Testis (tissue), 3 donors: ENCODE results near the gene NCKAP5. TPM values are rescaled to one million over a fixed set of nuclear protein-coding genes. Genes with fewer than 3 reads are reported as not detected.

Experiments used
- DNase-seq: peaks from one replicate; pipeline ENCODE4 v3.0.0-alpha.2; 2019
- H3K27ac ChIP-seq, 2 donors: fragments of 200-600 bp; sonication (generic); one replicate each; pipeline ENCODE4 v1.5.1; 2019
- H3K27me3 ChIP-seq: fragments of 200-600 bp; sonication (generic); one replicate; pipeline ENCODE4 v1.5.1; 2019
- H3K36me3 ChIP-seq: fragments of 200-600 bp; sonication (generic); one replicate; pipeline ENCODE4 v1.5.1; 2017; ENCODE audit warnings: low read depth; ENCODE audit errors: missing control alignments
- H3K4me1 ChIP-seq: fragments of 200-600 bp; sonication (generic); one replicate; pipeline ENCODE4 v1.5.1; 2019
- H3K4me3 ChIP-seq, 2 donors: fragments of 200-600 bp; sonication (generic); one replicate each; pipeline ENCODE4 v1.5.1; 2017 to 2019
- H3K9me3 ChIP-seq: fragments of 200-600 bp; sonication (generic); one replicate; pipeline ENCODE4 v1.5.1; 2017
- CTCF ChIP-seq, 3 experiments: fragments of 450-650 bp in 2 of 3; fragments of 200-600 bp in 1 of 3; sonication (generic) in 1 of 3; IDR thresholded peaks; one replicate each; pipeline ENCODE4 v1.5.1; 2016 to 2019; ENCODE audit warnings: antibody characterized with exemption in 3 of 3, mild to moderate bottlenecking in 2 of 3, moderate library complexity in 1 of 3
- POLR2A ChIP-seq: fragments of 450-650 bp; IDR thresholded peaks from one replicate; pipeline ENCODE4 v1.6.1; 2017; ENCODE audit warnings: antibody characterized with exemption, mild to moderate bottlenecking, moderate library complexity
- WGBS, 2 donors: methylation state at CpG; one replicate each; pipeline ENCODE4 v1.1.5; 2018; 5-methylcytosine and 5-hydroxymethylcytosine counted together
- intact Hi-C: fragments of 100-400 bp; cut with DNase I; formaldehyde crosslinking; loops from one replicate; pipeline ENCODE4 v1.15.1; 2023; ENCODE audit warnings: low total_unique reads
- polyA plus RNA-seq: library from polyadenylated mRNA; stranded (reverse); fragments of 350-450 nt; fragmentation: Illumina TruSeq; extraction: RNeasy Lipid Tissue Mini Kit (QIAGEN cat#74804); gene quantifications from one replicate; pipeline ENCODE4 v1.2.3, GENCODE V29; 2014; ENCODE audit warnings: low read depth, low replicate concordance; ENCODE audit not compliant: insufficient read depth
- total RNA-seq, 2 donors: library from RNA; depleted of rRNA; stranded (reverse); fragments of >200 nt; gene quantifications; one replicate each; pipeline ENCODE4 v1.2.3, GENCODE V29; 2016

Gene NCKAP5
- total and polyA plus RNA-seq, 3 donors from 2014 or later: 3.0 to 7.6 (median 6.3) TPM

GRCh38 chr2:133581010-133581760 is 12.9 kb upstream of the NCKAP5 start:
- Histone ChIP-seq H3K9me3 (no peaks in the 10 kb centered on the region), H3K27me3 (no peaks in the 10 kb centered on the region), H3K27ac (no peak overlapping the region), H3K36me3 (no peaks in the 10 kb centered on the region), H3K4me3 (no peak overlapping the region), H3K4me1 (no peaks in the 10 kb centered on the region)
- intact Hi-C loops: no loop called here
- TF ChIP-seq POLR2A: no peak
- TF ChIP-seq CTCF (IDR thresholded peaks at IDR 0.05): no peak
- 59 to 82% methylated on average over 1 of the region's 1 CpG for WGBS, 2 donors
- DNase-seq: no peak

- Histone ChIP-seq H3K36me3 (no peaks in the 10 kb centered on the region), H3K9me3 (no peaks in the 10 kb centered on the region), H3K27ac (no peak overlapping the region), H3K4me1 (no peaks in the 10 kb centered on the region), H3K27me3 (no peaks in the 10 kb centered on the region), H3K4me3 (no peak overlapping the region)
- 61 to 68% methylated on average over 1 of the region's 1 CpG for WGBS, 2 donors
- TF ChIP-seq CTCF (IDR thresholded peaks at IDR 0.05) (no peak), POLR2A (no peak)
- no peak for DNase-seq
- intact Hi-C loops: no loop called here
These were observed 11.0 kb upstream of the NCKAP5 start for GRCh38 chr2:133579274-133579673.

- WGBS, 2 donors: 81 to 100% methylated on average over 1 of the region's 1 CpG
- TF ChIP-seq POLR2A (no peak), CTCF (IDR thresholded peaks at IDR 0.05) (no peak)
- no peaks in the 10 kb centered on the region for H3K36me3 ChIP-seq
- no peaks in the 10 kb centered on the region for H3K27me3 ChIP-seq
- H3K4me3 ChIP-seq: no peak overlapping the region
- H3K27ac ChIP-seq: no peak overlapping the region
- no peaks in the 10 kb centered on the region for H3K4me1 ChIP-seq
- H3K9me3 ChIP-seq: no peaks in the 10 kb centered on the region
- DNase-seq: no peak
- intact Hi-C loops: no loop called here
These were observed 8.5 kb upstream of the NCKAP5 start for GRCh38 chr2:133576714-133577113.

GRCh38 chr2:133574620-133575019 is 6.4 kb upstream of the NCKAP5 start:
- no peak overlapping the region for H3K27ac ChIP-seq
- 88 to 92% methylated on average over 1 of the region's 1 CpG for WGBS, 2 donors
- TF ChIP-seq CTCF (IDR thresholded peaks at IDR 0.05) (no peak), POLR2A (no peak)
- H3K36me3 ChIP-seq: no peaks in the 10 kb centered on the region
- no peak for DNase-seq
- H3K4me3 ChIP-seq: no peak overlapping the region
- no peaks in the 10 kb centered on the region for H3K27me3 ChIP-seq
- H3K9me3 ChIP-seq: no peaks in the 10 kb centered on the region
- intact Hi-C loops: no loop called here
- no peaks in the 10 kb centered on the region for H3K4me1 ChIP-seq

- WGBS, 2 donors: 77 to 87% methylated on average over 5 of the region's 5 CpGs
- intact Hi-C loops: no loop called here
- Histone ChIP-seq H3K27ac (no peak overlapping the region), H3K36me3 (no peaks in the 10 kb centered on the region), H3K4me1 (no peaks in the 10 kb centered on the region), H3K9me3 (no peaks in the 10 kb centered on the region), H3K4me3 (no peak overlapping the region), H3K27me3 (no peaks in the 10 kb centered on the region)
- TF ChIP-seq POLR2A (no peak), CTCF (IDR thresholded peaks at IDR 0.05) (no peak)
- no peak for DNase-seq
These were observed 5.9 kb upstream of the NCKAP5 start for GRCh38 chr2:133574186-133574585.
